H9 (cell line): ENCODE measurements around the gene LRP3. TPM values are rescaled to one million over a fixed set of nuclear protein-coding genes. Genes with fewer than 3 reads are reported as not detected.

Experiments used
- DNase-seq: peaks from one replicate; pipeline ENCODE4 v3.0.0-alpha.2; 2017
- H2AFZ ChIP-seq: one replicate; pipeline ENCODE4 v1.6.1; 2013; ENCODE audit warnings: mild to moderate bottlenecking, low read length, control low read depth, moderate library complexity
- H2AK5ac ChIP-seq: 2 replicates; pipeline ENCODE4 v1.6.1; 2013; ENCODE audit warnings: low read length, control low read depth, mixed read lengths; ENCODE audit not compliant: insufficient read length
- H2BK120ac ChIP-seq: one replicate; pipeline ENCODE4 v1.6.1; 2013; ENCODE audit warnings: low read depth, mild to moderate bottlenecking, low read length, control low read depth, inconsistent platforms; ENCODE audit not compliant: poor library complexity, severe bottlenecking
- H2BK12ac ChIP-seq: 2 replicates; pipeline ENCODE4 v1.6.1; 2013; ENCODE audit warnings: low read length, control low read depth, mixed read lengths, low read depth; ENCODE audit not compliant: insufficient read length
- H2BK15ac ChIP-seq: 2 replicates; pipeline ENCODE4 v1.6.1; 2013; ENCODE audit warnings: low read depth, low read length, control low read depth
- H2BK20ac ChIP-seq: one replicate; pipeline ENCODE4 v1.6.1; 2013; ENCODE audit warnings: low read depth, mild to moderate bottlenecking, low read length, control low read depth, inconsistent platforms; ENCODE audit not compliant: poor library complexity, severe bottlenecking
- H2BK5ac ChIP-seq: 2 replicates; pipeline ENCODE4 v1.6.1; 2013; ENCODE audit warnings: low read length, control low read depth, mixed read lengths; ENCODE audit not compliant: insufficient read length
- H3K14ac ChIP-seq: 2 replicates; pipeline ENCODE4 v1.6.1; 2013; ENCODE audit warnings: low read length, control low read depth; ENCODE audit not compliant: insufficient read depth
- H3K18ac ChIP-seq: 2 replicates; pipeline ENCODE4 v1.6.1; 2013; ENCODE audit warnings: low read depth, mild to moderate bottlenecking, mixed read lengths, low read length, control low read depth; ENCODE audit not compliant: insufficient read length
- H3K23ac ChIP-seq: 2 replicates; pipeline ENCODE4 v1.6.1; 2013; ENCODE audit warnings: low read length, control low read depth, mixed read lengths, low read depth; ENCODE audit not compliant: insufficient read length
- H3K23me2 ChIP-seq: 2 replicates; pipeline ENCODE4 v1.6.1; 2013; ENCODE audit warnings: low read depth, mild to moderate bottlenecking, mixed read lengths, low read length, control low read depth; ENCODE audit not compliant: insufficient read length, poor library complexity, severe bottlenecking
- H3K27ac ChIP-seq: 2 replicates; pipeline ENCODE4 v1.5.1; 2013; ENCODE audit warnings: low read length, control low read depth, mixed read lengths, low read depth; ENCODE audit not compliant: insufficient read length
- H3K27me3 ChIP-seq: 2 replicates; pipeline ENCODE4 v1.6.1; 2013; ENCODE audit warnings: low read length, control low read depth, inconsistent platforms; ENCODE audit not compliant: insufficient read depth
- H3K4ac ChIP-seq: 2 replicates; pipeline ENCODE4 v1.6.1; 2013; ENCODE audit warnings: low read depth, mild to moderate bottlenecking, control low read depth, inconsistent platforms, low read length, moderate library complexity
- H3K4me1 ChIP-seq: 2 replicates; pipeline ENCODE4 v1.6.1; 2013; ENCODE audit warnings: low read length, control low read depth, inconsistent platforms; ENCODE audit not compliant: insufficient read depth
- H3K4me2 ChIP-seq: 2 replicates; pipeline ENCODE4 v1.6.1; 2013; ENCODE audit warnings: low read length, control low read depth, mixed read lengths; ENCODE audit not compliant: insufficient read length, insufficient read depth
- H3K56ac ChIP-seq: 2 replicates; pipeline ENCODE4 v1.6.1; 2013; ENCODE audit warnings: low read depth, mild to moderate bottlenecking, mixed read lengths, low read length, control low read depth; ENCODE audit not compliant: insufficient read length
- H3K79me1 ChIP-seq: 2 replicates; pipeline ENCODE4 v1.6.1; 2013; ENCODE audit warnings: low read depth, mild to moderate bottlenecking, moderate library complexity, low read length, control low read depth, inconsistent platforms; ENCODE audit not compliant: insufficient read depth, poor library complexity, severe bottlenecking
- H3K79me2 ChIP-seq: 2 replicates; pipeline ENCODE4 v1.6.1; 2013; ENCODE audit warnings: low read length, control low read depth, inconsistent platforms; ENCODE audit not compliant: insufficient read depth
- H3K9ac ChIP-seq: 2 replicates; pipeline ENCODE4 v1.6.1; 2013; ENCODE audit warnings: low read length, control low read depth, mixed read lengths; ENCODE audit not compliant: insufficient read length; ENCODE audit errors: extremely low read depth
- H3K9me3 ChIP-seq: one replicate; pipeline ENCODE4 v1.6.1; 2013; ENCODE audit warnings: low read depth, low read length, inconsistent platforms; ENCODE audit not compliant: control insufficient read depth
- H3T11ph ChIP-seq: one replicate; pipeline ENCODE4 v1.6.1; 2013; ENCODE audit warnings: mild to moderate bottlenecking, low read length, control low read depth, inconsistent platforms
- H4K20me1 ChIP-seq: one replicate; pipeline ENCODE4 v1.6.1; 2013; ENCODE audit not compliant: control insufficient read depth, insufficient read length, insufficient read depth
- H4K5ac ChIP-seq: 2 replicates; pipeline ENCODE4 v1.6.1; 2013; ENCODE audit warnings: low read depth, mild to moderate bottlenecking, mixed read lengths, low read length, control low read depth; ENCODE audit not compliant: insufficient read length
- H4K8ac ChIP-seq: replicated peaks from 2 replicates; pipeline ENCODE4 v1.6.1; 2013; ENCODE audit warnings: low read length, control low read depth, mixed read lengths, low read depth; ENCODE audit not compliant: insufficient read length
- H4K91ac ChIP-seq: 2 replicates; pipeline ENCODE4 v1.6.1; 2013; ENCODE audit warnings: low read depth, mild to moderate bottlenecking, moderate library complexity, mixed read lengths, low read length, control low read depth; ENCODE audit not compliant: insufficient read length
- H3K27ac Mint-ChIP-seq, 3 experiments: 2 replicates in 2 of 3; 3 replicates in 1 of 3; pipeline ENCODE4 v1.8.0; 2020 to 2021; ENCODE audit warnings: mixed read lengths in 3 of 3, mild to moderate bottlenecking in 1 of 3, moderate library complexity in 1 of 3
- H3K27me3 Mint-ChIP-seq: 2 replicates; pipeline ENCODE4 v1.8.0; 2021; ENCODE audit warnings: low read depth, mild to moderate bottlenecking, moderate library complexity, mixed read lengths
- H3K36me3 Mint-ChIP-seq, 3 experiments: 2 replicates in 2 of 3; 3 replicates in 1 of 3; pipeline ENCODE4 v1.8.0; 2020 to 2021; ENCODE audit warnings: low read depth in 3 of 3, mixed read lengths in 3 of 3; ENCODE audit not compliant: insufficient read depth in 1 of 3
- H3K4me1 Mint-ChIP-seq, 2 experiments: 2 replicates each; pipeline ENCODE4 v1.8.0; 2020; ENCODE audit warnings: mixed read lengths in 2 of 2
- H3K4me3 Mint-ChIP-seq, 2 experiments: 2 replicates in 1 of 2; 3 replicates in 1 of 2; pipeline ENCODE4 v1.8.0; 2020 to 2021; ENCODE audit warnings: mild to moderate bottlenecking in 2 of 2, mixed read lengths in 2 of 2, moderate library complexity in 1 of 2
- H3K9me3 Mint-ChIP-seq, 2 experiments: 2 replicates in 1 of 2; 3 replicates in 1 of 2; pipeline ENCODE4 v1.8.0; 2020; ENCODE audit warnings: mild to moderate bottlenecking in 2 of 2, mixed read lengths in 2 of 2, moderate library complexity in 1 of 2
- WGBS: extraction: QIAGEN DNeasy Blood & Tissue Kit; methylation state at CpG from one replicate; pipeline ENCODE4 v1.1.7; 2013; ENCODE audit warnings: missing lambda C conversion rate, low lambda C conversion rate, mixed read lengths; ENCODE audit not compliant: insufficient read length; ENCODE audit errors: extremely low coverage; 5-methylcytosine and 5-hydroxymethylcytosine counted together
- total RNA-seq: library from RNA; stranded (reverse); gene quantifications from 2 replicates; pipeline ENCODE4 v1.2.1, GENCODE V29; 2021
- TF ChIP-seq, protein P1 (sequence below): fragments of 200-600 bp; sonication (generic); conservative IDR thresholded peaks from 3 replicates; pipeline ENCODE4 v1.8.0; 2021; ENCODE audit warnings: antibody characterized with exemption, mild to moderate bottlenecking

The LRP3 gene
- total RNA-seq, 1 experiment from 2014 or later: 29.2 TPM

DNA sequence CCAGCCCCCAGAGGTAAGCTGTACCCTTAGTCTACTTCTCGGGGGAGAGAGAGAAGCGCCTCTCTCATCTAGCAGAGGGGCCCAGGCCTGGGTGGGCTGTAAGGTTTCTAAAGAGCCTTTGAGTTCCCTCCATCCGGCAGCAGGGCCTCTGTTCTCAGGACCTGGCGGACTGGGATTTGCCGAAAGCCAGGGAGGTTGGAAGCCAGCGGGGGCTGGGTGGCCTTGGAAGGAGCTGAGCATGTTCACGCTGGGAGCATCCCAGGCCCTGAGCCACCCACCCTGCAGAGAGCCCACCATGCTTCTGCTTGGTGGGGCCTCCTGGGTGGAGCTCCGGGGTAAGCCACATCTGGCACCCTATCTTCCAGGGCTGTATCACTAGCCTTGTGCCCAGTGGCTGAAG, 23.8 kb downstream of the LRP3 start:
- Histone ChIP-seq H3K9ac (no peak overlapping the region), H3K27me3 (no peaks in the 10 kb centered on the region), H3K79me2 (no peaks in the 10 kb centered on the region), H3K56ac (no peak overlapping the region), H4K5ac (no peak overlapping the region), H3K9me3 (no peaks in the 10 kb centered on the region), H3K79me1 (no peaks in the 10 kb centered on the region), H3K4me1 (no peaks in the 10 kb centered on the region), H2BK12ac (no peak overlapping the region), H3K23ac (no peak overlapping the region), H2BK120ac (no peak overlapping the region), H2BK20ac (no peak overlapping the region), H3K23me2 (no peaks in the 10 kb centered on the region), H2AK5ac (no peak overlapping the region), H2AFZ (no peak overlapping the region), H4K20me1 (no peaks in the 10 kb centered on the region), H3T11ph (no peak overlapping the region), H3K4me2 (no peak overlapping the region), H3K4ac (no peak overlapping the region), H2BK5ac (no peak overlapping the region), H2BK15ac (no peak overlapping the region), H4K91ac (no peak overlapping the region), H3K14ac (no peak overlapping the region), H3K27ac (no peak overlapping the region), H4K8ac (no peak overlapping the region), H3K18ac (no peak overlapping the region)
- H3K9me3 Mint-ChIP-seq: no peaks in the 10 kb centered on the region
- H3K27me3 Mint-ChIP-seq: peaks cover 10% of the 10 kb centered on the region
- H3K27ac Mint-ChIP-seq: no peak overlapping the region
- no CpG with 5 or more reads among the region's 8 CpGs for WGBS
- no peaks in the 10 kb centered on the region for H3K36me3 Mint-ChIP-seq
- H3K4me3 Mint-ChIP-seq: no peak overlapping the region
- no peak for DNase-seq
- peaks cover 9 to 17% of the 10 kb centered on the region in 2 experiments for H3K4me1 Mint-ChIP-seq
- TF ChIP-seq, protein P1, sequence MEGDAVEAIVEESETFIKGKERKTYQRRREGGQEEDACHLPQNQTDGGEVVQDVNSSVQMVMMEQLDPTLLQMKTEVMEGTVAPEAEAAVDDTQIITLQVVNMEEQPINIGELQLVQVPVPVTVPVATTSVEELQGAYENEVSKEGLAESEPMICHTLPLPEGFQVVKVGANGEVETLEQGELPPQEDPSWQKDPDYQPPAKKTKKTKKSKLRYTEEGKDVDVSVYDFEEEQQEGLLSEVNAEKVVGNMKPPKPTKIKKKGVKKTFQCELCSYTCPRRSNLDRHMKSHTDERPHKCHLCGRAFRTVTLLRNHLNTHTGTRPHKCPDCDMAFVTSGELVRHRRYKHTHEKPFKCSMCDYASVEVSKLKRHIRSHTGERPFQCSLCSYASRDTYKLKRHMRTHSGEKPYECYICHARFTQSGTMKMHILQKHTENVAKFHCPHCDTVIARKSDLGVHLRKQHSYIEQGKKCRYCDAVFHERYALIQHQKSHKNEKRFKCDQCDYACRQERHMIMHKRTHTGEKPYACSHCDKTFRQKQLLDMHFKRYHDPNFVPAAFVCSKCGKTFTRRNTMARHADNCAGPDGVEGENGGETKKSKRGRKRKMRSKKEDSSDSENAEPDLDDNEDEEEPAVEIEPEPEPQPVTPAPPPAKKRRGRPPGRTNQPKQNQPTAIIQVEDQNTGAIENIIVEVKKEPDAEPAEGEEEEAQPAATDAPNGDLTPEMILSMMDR: no peak
